NCI-H2081 (cell line): ENCODE measurements around the gene SLC11A2.

Experiments
- DNase-seq, 2 experiments: peaks; one replicate each; lab custom pipeline; 2025; lab: John Stamatoyannopoulos, UW

Gene SLC11A2

GRCh38 chr12:51025836-51026638 lies at the start of gene SLC11A2:
Gene SLC11A2, minus strand, starts transcription at chr12:51026384. Its CDS starts 15,656 bp downstream, at chr12:51010728.
- DNase-seq = peak; percentile 94 to 96

- DNase-seq = no peak
These were observed 49.2 kb upstream of the SLC11A2 start for GRCh38 chr12:51075390-51075789.

- no peak for DNase-seq
These were observed 45.5 kb upstream of the SLC11A2 start for GRCh38 chr12:51071663-51072062.

GRCh38 chr12:51070004-51070403 lies 43.8 kb upstream of the SLC11A2 start:
- DNase-seq = no peak

GRCh38 chr12:51067771-51068170 lies 41.6 kb upstream of the SLC11A2 start:
- no peak for DNase-seq

- no peak for DNase-seq
These were observed 41.0 kb upstream of the SLC11A2 start for GRCh38 chr12:51067229-51067628.

GRCh38 chr12:51065530-51065929 lies 39.3 kb upstream of the SLC11A2 start:
- no peak for DNase-seq

- no peak for DNase-seq
These were observed 36.6 kb upstream of the SLC11A2 start for GRCh38 chr12:51062631-51063397.

- DNase-seq = no peak
These were observed 32.9 kb upstream of the SLC11A2 start for GRCh38 chr12:51059086-51059485.

GRCh38 chr12:51056242-51056641 lies 30.1 kb upstream of the SLC11A2 start:
- no peak for DNase-seq

GRCh38 chr12:51055060-51055459 lies 28.9 kb upstream of the SLC11A2 start:
- DNase-seq = no peak

- DNase-seq = no peak
These were observed 25.6 kb upstream of the SLC11A2 start for GRCh38 chr12:51051787-51052186.

- no peak for DNase-seq
These were observed 23.3 kb upstream of the SLC11A2 start for GRCh38 chr12:51049525-51049924.

- peak in 1 of 2 experiments; percentile 16 for DNase-seq
These were observed 22.6 kb upstream of the SLC11A2 start for GRCh38 chr12:51048661-51049251.

- peak; percentile 95 to 99 for DNase-seq
These were observed 21.7 kb upstream of the SLC11A2 start, which contains the start of gene LETMD1 for GRCh38 chr12:51047655-51048540. Gene LETMD1, plus strand, starts transcription at chr12:51048327. Its CDS starts 30 bp downstream, at chr12:51048357.

- DNase-seq = no peak
These were observed 10.1 kb upstream of the SLC11A2 start for GRCh38 chr12:51036279-51036678.

- DNase-seq = no peak
These were observed 7.4 kb upstream of the SLC11A2 start for GRCh38 chr12:51033457-51034089.

GRCh38 chr12:51033048-51033447 lies 6.9 kb upstream of the SLC11A2 start:
- DNase-seq = no peak

GRCh38 chr12:51028813-51029150 lies 2.6 kb upstream of the SLC11A2 start:
- DNase-seq = no peak

- peak in 1 of 2 experiments; percentile 23 for DNase-seq
These were observed 2.1 kb upstream of the SLC11A2 start for GRCh38 chr12:51028126-51028812.
